GM21360 (cell line): ENCODE data around the gene RAB40B.
"Not testable (repeated sequence)": the region's sequence is repeated elsewhere in the genome, so short reads cannot be mapped to it uniquely, and the experiment has no call there.

ENCODE experiments used
- ATAC-seq: cut with Tn5 transposase; IDR thresholded peaks from one replicate; pipeline ENCODE4 v1.9.1; 2021; ENCODE audit warnings: mild to moderate bottlenecking, moderate library complexity; ENCODE audit not compliant: unreplicated experiment

RAB40B gene

GRCh38 chr17:82698065-82698973 is at the start of gene RAB40B:
TSS of gene RAB40B (minus strand) at chr17:82698698. CDS start at chr17:82698596, 102 bp downstream.
- peak; percentile 93 for ATAC-seq

- no peak for ATAC-seq
These were observed 47.0 kb upstream of the RAB40B start for GRCh38 chr17:82745524-82745923.

GRCh38 chr17:82744736-82745135 is 46.2 kb upstream of the RAB40B start:
- ATAC-seq, result not testable (repeated sequence)

GRCh38 chr17:82743344-82744219 is 45.1 kb upstream of the RAB40B start:
- ATAC-seq, result no peak

GRCh38 chr17:82740906-82741759 is 42.6 kb upstream of the RAB40B start:
- no peak for ATAC-seq

- no peak for ATAC-seq
These were observed 39.7 kb upstream of the RAB40B start for GRCh38 chr17:82737967-82738877.

- no peak for ATAC-seq
These were observed 38.1 kb upstream of the RAB40B start for GRCh38 chr17:82736511-82737185.

- no peak for ATAC-seq
These were observed 36.7 kb upstream of the RAB40B start, which contains the start of gene FN3K for GRCh38 chr17:82734987-82735866. TSS of gene FN3K (plus strand) at chr17:82735615. CDS start at chr17:82735637, 22 bp downstream.

GRCh38 chr17:82732118-82732743 is 33.7 kb upstream of the RAB40B start:
- ATAC-seq, result no peak

- ATAC-seq, result no peak
These were observed 31.2 kb upstream of the RAB40B start for GRCh38 chr17:82729479-82730260.

GRCh38 chr17:82726427-82726826 is 27.9 kb upstream of the RAB40B start:
- no peak for ATAC-seq

- no peak for ATAC-seq
These were observed 24.8 kb upstream of the RAB40B start for GRCh38 chr17:82723169-82723807.

- ATAC-seq, result no peak
These were observed 24.0 kb upstream of the RAB40B start for GRCh38 chr17:82722341-82723013.

GRCh38 chr17:82720204-82720603 is 21.7 kb upstream of the RAB40B start:
- no peak for ATAC-seq

- no peak for ATAC-seq
These were observed 20.6 kb upstream of the RAB40B start for GRCh38 chr17:82718986-82719685.
